Vagina (tissue), 2 donors: ENCODE measurements around the gene YPEL3.

Source experiments
- POLR2A ChIP-seq, 2 donors: fragments of 450-650 bp; IDR thresholded peaks; one replicate each; pipeline ENCODE4 v1.6.1; 2017; ENCODE audit warnings: antibody characterized with exemption in 2 of 2, mild to moderate bottlenecking in 2 of 2, moderate library complexity in 2 of 2
- POLR2AphosphoS5 ChIP-seq, 2 donors: sonication (generic); formaldehyde crosslinking; IDR thresholded peaks; one replicate each; pipeline ENCODE4 v1.9.0; 2017; ENCODE audit warnings: antibody characterized with exemption in 2 of 2, mild to moderate bottlenecking in 2 of 2, low read depth in 1 of 2; ENCODE audit not compliant: insufficient read depth in 1 of 2
- TF ChIP-seq, protein P1 (sequence below), 3 experiments: fragments of 450-650 bp in 2 of 3; fragments of 200-600 bp in 1 of 3; sonication (generic) in 1 of 3; IDR thresholded peaks; one replicate each; pipeline ENCODE4 v1.5.1; 2017 to 2019; ENCODE audit warnings: antibody characterized with exemption in 3 of 3, mild to moderate bottlenecking in 2 of 3, moderate library complexity in 2 of 3

DNA sequence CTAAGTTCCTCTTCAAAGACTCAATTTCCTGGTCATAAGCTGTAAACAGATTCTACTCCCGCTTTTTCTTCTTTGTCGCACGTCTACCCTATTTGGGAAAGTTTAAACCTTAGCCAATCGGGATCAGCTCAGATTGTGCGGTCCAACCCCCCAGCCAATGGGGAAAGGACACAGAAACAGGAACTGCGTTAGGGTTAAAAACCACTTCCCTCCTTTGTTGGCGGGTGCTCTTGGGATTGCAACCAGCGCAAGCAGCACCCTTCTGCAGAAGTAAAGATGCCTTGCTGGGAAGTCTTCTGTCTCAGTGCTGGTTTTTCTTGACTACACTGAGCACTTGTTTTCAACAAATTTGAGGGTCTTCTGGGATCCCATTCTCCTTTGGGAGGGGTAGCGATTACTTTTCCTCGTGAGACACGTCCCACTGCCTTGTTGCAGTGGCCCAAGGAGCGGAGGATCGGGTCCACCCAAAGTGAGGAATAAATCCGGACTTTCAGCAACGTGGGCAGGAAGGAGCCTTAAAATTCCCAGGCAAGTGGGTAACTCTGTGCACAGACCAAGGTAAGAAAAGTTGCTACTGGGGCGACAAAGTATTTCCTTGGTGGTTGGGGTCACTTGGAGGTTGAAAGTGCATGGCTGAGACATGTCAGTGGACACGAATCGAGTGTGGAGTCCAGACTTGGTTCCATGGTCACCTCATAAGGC, 1.0 kb upstream of the YPEL3 start:
- TF ChIP-seq, protein P1, sequence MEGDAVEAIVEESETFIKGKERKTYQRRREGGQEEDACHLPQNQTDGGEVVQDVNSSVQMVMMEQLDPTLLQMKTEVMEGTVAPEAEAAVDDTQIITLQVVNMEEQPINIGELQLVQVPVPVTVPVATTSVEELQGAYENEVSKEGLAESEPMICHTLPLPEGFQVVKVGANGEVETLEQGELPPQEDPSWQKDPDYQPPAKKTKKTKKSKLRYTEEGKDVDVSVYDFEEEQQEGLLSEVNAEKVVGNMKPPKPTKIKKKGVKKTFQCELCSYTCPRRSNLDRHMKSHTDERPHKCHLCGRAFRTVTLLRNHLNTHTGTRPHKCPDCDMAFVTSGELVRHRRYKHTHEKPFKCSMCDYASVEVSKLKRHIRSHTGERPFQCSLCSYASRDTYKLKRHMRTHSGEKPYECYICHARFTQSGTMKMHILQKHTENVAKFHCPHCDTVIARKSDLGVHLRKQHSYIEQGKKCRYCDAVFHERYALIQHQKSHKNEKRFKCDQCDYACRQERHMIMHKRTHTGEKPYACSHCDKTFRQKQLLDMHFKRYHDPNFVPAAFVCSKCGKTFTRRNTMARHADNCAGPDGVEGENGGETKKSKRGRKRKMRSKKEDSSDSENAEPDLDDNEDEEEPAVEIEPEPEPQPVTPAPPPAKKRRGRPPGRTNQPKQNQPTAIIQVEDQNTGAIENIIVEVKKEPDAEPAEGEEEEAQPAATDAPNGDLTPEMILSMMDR (IDR thresholded peaks at IDR 0.05), result no peak
- TF ChIP-seq POLR2A (IDR thresholded peaks at IDR 0.05), result no peak
- no peak for TF ChIP-seq POLR2AphosphoS5 (IDR thresholded peaks at IDR 0.05; ENCODE audit: insufficient read depth in 1 of 2, low read depth in 1 of 2)
